WI38 (cell line): ENCODE measurements around the gene DCLK3.

Experiments
- H3K4me3 ChIP-seq: 2 replicates; pipeline ENCODE4 v1.5.1; 2011; ENCODE audit warnings: low read depth, mild to moderate bottlenecking, control low read depth, low read length
- TF ChIP-seq, protein P1 (sequence below): IDR thresholded peaks from 2 replicates; pipeline ENCODE4 v1.5.1; 2012; ENCODE audit warnings: low read depth, mild to moderate bottlenecking, control low read depth, low read length

The DCLK3 gene

DNA sequence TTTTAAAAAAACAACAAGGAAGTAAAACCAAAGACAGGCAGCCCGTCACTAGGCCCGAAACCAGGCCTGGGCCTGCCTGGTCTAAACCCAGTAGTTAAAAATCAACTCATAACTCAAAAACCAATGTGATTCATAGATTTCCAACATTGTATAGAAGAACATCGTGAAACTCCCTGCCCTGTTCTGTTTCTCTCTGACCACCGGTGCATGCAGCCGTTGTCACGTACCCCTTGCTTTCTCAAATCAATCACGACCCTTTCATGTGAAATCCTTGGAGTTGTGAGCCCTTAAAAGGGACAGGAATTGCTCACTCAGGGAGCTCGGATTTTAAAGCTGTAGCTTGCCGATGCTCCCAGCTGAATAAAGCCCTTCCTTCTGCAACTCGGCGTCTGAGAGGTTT lies 89.5 kb downstream of the DCLK3 start:
- no peak overlapping the region for H3K4me3 ChIP-seq
- TF ChIP-seq, protein P1, sequence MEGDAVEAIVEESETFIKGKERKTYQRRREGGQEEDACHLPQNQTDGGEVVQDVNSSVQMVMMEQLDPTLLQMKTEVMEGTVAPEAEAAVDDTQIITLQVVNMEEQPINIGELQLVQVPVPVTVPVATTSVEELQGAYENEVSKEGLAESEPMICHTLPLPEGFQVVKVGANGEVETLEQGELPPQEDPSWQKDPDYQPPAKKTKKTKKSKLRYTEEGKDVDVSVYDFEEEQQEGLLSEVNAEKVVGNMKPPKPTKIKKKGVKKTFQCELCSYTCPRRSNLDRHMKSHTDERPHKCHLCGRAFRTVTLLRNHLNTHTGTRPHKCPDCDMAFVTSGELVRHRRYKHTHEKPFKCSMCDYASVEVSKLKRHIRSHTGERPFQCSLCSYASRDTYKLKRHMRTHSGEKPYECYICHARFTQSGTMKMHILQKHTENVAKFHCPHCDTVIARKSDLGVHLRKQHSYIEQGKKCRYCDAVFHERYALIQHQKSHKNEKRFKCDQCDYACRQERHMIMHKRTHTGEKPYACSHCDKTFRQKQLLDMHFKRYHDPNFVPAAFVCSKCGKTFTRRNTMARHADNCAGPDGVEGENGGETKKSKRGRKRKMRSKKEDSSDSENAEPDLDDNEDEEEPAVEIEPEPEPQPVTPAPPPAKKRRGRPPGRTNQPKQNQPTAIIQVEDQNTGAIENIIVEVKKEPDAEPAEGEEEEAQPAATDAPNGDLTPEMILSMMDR: no peak

DNA sequence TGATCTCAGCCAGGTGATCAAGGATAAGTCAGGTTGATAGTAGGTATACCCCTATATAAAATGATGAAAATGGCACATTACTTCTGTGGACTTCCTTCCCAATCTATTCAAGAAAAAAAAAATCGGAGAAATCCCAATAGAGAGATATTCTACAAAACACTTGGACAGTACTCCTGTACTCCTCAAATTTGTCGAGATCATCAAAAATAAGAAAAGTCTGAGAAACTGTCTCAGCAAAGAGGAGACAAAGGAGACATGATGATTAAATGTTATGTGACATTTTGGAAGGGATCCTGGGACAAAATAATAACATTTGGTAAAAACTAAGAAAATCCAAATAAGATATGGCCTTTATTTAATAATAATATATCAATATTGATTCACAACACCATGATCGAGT lies 94.6 kb downstream of the DCLK3 start:
- TF ChIP-seq, protein P1: no peak

DNA sequence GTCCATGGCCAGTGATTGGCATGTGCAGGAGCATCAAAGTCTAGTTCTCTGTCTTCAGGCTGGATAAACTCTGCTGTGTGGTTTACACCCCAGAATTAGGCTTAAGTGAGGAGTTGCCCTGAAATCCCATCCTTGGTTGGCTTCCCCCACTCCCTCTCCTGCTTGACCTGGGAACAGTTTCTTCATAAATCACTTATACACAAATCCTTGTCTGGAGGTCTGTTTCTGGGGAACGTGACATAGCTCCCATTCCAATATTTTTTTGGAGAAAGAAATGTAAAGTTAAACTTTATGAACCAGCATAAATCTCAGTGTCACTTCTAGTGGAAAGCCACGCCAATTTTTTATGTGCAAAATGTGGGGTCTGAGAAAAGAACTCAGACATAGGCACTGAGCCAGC lies 98.2 kb downstream of the DCLK3 start:
- no peak overlapping the region for H3K4me3 ChIP-seq
- TF ChIP-seq, protein P1: no peak

More for the DNA sequence above, 94.6 kb downstream of the DCLK3 start:
- no peak overlapping the region for H3K4me3 ChIP-seq

DNA sequence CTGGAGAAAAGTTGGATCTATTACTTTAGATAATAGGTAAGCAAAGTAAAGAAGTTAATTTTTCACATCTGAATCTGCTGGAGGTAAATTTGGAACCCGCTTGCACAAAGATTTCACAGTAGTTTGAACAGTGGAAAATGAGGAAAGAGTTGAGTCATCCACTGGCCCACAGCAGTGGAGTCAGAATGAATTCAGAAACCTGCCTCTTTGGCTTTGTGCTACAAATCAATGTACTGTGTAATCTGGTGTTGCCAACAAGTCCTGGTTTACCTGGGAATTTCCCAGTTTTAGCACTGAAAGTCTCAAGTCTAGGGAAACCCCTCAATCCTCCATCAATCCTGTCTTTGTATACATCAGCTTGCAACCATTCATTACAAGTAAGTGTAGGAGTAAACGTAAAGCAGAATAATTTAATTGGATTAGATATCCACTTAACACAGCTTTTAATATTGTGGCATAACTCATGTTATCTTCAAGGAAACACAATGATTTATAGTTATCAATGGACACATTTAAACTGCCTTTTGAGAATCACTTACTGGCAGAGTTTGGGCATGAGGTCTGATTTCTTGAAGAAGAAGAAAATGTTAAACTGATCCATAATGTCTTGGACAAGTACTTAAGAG lies 100.6 kb downstream of the DCLK3 start:
- TF ChIP-seq, protein P1: no peak
- H3K4me3 ChIP-seq: no peak overlapping the region

DNA sequence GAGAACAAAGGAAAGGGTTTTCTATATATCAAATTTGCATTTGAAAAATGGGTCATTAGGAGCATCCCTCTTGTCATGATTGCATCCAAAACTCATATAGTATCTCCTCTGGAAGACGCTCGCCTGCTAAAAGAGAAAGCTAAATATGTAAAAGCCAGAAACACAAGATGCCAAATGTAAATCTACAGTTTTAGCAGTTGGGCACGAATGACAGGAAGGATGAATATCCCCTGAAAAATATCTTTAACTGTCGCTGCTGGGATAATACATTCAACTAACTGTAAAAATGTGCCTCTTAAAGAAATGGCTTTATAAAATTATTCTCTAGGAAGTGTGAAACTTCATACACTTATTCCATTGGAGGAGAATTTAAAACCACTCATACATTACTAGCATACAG lies 101.7 kb downstream of the DCLK3 start:
- no peak overlapping the region for H3K4me3 ChIP-seq
- TF ChIP-seq, protein P1: no peak
